Choroid plexus epithelial cell (primary cell): ENCODE data around the gene GIMAP2.

Experiments used
- DNase-seq: peaks from one replicate; pipeline ENCODE4 v3.0.0-alpha.2; 2010; ENCODE audit warnings: low read depth
- H3K4me3 ChIP-seq: 2 replicates; pipeline ENCODE4 v1.5.1; 2011; ENCODE audit warnings: low read depth, mild to moderate bottlenecking, control low read depth, low read length, moderate library complexity
- TF ChIP-seq, protein P1 (sequence below): conservative IDR thresholded peaks from 2 replicates; pipeline ENCODE4 v1.5.1; 2011; ENCODE audit warnings: low read depth, mild to moderate bottlenecking, control low read depth, inconsistent platforms, low read length, moderate library complexity

Gene GIMAP2

DNA sequence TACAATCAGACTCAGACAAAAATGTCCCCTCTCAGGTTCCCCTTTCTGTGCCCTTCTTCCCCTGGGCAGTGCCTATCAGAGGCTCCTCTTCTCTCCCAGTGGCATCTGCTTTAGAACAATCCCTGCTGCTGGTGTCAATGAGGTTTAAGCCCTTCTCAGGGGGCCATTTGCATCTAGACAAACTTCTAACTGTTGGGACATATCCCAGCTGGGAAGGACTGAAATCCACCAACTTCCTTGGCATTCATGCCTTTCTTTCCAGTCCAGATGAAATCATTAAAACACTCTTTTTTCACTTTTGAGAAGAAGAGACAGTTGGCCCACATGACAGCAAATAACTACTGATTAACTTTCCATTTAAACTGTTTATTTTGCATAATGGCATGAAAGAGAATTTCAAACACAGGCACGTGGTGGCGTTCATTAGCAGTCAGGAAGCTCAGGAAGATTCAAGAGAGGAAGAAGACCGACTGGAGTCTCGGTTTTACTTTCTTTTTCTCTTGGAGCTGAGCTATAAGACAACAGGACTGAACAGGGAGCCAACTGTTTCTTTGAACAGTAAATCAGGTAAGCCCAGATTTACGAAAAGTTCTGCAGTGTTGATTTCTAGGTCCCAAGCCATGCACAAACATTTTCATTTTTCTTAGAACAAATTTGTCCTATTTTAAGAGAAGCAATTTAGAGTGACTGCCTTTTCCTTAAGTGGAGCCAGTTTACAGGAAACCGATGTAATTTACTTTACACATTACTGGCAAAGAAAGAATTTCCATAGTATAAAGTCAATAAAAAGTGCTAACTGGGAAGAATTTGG is at the start of gene GIMAP2:
Gene GIMAP2, plus strand, starts transcription at position 488 of the 811 bp plus-strand sequence. CDS start 1,354 bp downstream, outside the sequence.
- peak; percentile 21 for DNase-seq
- H3K4me3 ChIP-seq = peak within 1 kb of the TSS; percentile 44
- TF ChIP-seq, protein P1, sequence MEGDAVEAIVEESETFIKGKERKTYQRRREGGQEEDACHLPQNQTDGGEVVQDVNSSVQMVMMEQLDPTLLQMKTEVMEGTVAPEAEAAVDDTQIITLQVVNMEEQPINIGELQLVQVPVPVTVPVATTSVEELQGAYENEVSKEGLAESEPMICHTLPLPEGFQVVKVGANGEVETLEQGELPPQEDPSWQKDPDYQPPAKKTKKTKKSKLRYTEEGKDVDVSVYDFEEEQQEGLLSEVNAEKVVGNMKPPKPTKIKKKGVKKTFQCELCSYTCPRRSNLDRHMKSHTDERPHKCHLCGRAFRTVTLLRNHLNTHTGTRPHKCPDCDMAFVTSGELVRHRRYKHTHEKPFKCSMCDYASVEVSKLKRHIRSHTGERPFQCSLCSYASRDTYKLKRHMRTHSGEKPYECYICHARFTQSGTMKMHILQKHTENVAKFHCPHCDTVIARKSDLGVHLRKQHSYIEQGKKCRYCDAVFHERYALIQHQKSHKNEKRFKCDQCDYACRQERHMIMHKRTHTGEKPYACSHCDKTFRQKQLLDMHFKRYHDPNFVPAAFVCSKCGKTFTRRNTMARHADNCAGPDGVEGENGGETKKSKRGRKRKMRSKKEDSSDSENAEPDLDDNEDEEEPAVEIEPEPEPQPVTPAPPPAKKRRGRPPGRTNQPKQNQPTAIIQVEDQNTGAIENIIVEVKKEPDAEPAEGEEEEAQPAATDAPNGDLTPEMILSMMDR = no peak

DNA sequence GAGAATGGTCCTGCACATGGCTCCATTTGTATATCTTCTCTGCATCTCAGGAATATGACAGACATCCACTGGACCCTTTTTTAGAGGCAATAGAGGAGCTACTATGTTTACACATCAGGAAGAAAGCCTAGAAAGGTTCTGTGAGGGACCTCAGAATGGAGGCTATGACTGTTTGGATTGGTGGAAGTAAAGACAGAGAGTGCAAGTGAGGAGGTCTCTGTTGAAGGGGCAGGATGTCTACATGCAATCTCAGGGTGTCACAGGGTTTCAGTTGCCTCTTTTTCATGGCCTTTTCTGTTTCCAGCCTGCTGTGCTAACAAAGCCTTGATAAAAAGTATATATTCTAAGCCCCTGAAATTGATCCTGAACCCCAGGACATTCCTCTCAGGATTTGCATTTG is 43.7 kb upstream of the GIMAP2 start:
- TF ChIP-seq, protein P1 = no peak
- DNase-seq = no peak
- H3K4me3 ChIP-seq = no peak overlapping the region

DNA sequence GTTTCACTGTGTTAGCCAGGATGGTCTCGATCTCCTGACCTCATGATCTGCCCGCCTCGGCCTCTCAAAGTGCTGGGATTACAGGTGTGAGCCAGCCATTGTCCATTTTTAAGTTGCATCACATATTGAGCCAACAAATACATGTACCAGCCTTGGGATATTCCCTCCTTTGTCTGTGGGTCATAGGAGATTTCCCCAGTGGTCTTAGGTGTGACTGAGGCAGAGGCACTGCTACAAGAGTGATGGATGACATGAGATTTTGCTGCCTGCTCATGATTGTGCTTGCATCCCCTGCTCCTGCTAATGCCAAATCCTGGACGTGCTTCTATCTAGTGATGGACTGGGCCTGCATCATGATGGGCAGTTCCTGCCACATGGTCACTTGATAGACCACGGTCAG is 42.6 kb upstream of the GIMAP2 start:
- no peak overlapping the region for H3K4me3 ChIP-seq
- TF ChIP-seq, protein P1 = no peak
- DNase-seq = no peak

- DNase-seq = no peak
- TF ChIP-seq, protein P1 = no peak
- H3K4me3 ChIP-seq = no peak overlapping the region
These were observed 40.1 kb upstream of the GIMAP2 start for GRCh38 chr7:150645259-150646020.

DNA sequence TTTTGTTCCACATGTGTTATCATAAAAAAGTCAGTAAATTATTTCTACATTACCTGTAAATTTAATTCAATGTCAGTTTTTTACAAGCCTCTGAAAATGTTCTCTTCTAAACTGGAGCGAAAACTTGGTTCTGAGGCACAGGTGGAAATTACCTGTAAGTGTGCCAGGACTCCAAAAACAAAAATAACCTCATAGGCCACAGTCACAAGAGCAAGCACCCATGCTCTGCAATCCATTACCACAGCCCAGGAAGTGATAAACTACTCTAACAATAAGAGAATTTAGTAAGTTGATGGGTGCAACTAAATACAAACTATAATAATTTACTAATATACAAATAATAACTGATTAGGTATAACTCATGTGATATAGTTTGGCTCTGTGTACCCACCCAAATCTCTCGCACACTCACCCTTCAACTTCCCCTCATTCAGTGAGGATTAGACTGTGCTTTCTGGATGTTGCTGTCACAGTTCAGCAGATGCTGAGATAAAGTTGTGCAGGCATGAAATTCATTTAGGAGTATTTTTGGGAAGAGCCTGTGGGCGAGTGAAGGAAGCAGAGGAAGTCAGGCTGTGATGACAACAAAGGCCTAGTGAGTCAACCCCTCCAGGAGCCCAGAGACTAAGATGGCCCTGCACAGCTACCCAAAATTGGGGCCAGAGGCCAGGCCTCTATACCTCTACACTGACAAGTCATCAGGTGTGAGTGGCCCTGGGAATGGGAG is 37.0 kb upstream of the GIMAP2 start:
- DNase-seq = no peak
- TF ChIP-seq, protein P1 = no peak
- H3K4me3 ChIP-seq = no peak overlapping the region

DNA sequence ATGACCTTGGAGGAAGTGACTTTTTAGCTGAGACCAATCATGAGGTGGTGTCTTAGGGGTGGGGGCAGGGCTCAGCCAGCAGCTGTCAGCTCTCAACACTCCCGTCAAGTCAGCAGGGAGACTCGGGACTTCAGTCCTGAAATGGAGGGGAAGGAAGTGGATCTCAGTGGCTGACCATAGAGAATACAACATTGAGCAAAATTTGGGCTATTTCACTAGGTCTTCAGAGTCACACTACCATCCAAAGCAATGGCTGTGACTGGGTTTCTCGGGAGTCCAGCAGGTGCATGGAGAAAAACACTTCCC is 36.5 kb upstream of the GIMAP2 start:
- TF ChIP-seq, protein P1 = no peak
- H3K4me3 ChIP-seq = no peak overlapping the region
- DNase-seq = no peak
